GM06990 (cell line): ENCODE measurements around the gene TNN.

Experiments
- DNase-seq: peaks from one replicate; pipeline ENCODE4 v3.0.0-alpha.2; 2011; ENCODE audit not compliant: insufficient read length; ENCODE audit errors: extremely low read depth
- H3K27me3 ChIP-seq: replicated peaks from 2 replicates; pipeline ENCODE4 v1.6.0; 2011; ENCODE audit warnings: low read length; ENCODE audit not compliant: control insufficient read depth, insufficient read depth
- H3K36me3 ChIP-seq: 2 replicates; pipeline ENCODE4 v1.5.1; 2011; ENCODE audit warnings: low read length; ENCODE audit not compliant: control insufficient read depth, insufficient read depth
- H3K4me3 ChIP-seq: replicated peaks from 2 replicates; pipeline ENCODE4 v1.5.1; 2011; ENCODE audit warnings: low read depth, mild to moderate bottlenecking, control low read depth, low read length
- CTCF ChIP-seq: IDR thresholded peaks from 2 replicates; pipeline ENCODE4 v1.5.1; 2011; ENCODE audit warnings: low read length, control low read depth, mild to moderate bottlenecking, inconsistent platforms; ENCODE audit not compliant: insufficient read depth, poor library complexity, severe bottlenecking

The TNN gene

GRCh38 chr1:175124861-175125260, 57.2 kb downstream of the TNN start:
- Histone ChIP-seq H3K4me3 (no peak overlapping the region), H3K36me3 (no peaks in the 10 kb centered on the region), H3K27me3 (no peaks in the 10 kb centered on the region)
- no peak for DNase-seq
- no peak for TF ChIP-seq CTCF

GRCh38 chr1:175126347-175126746, 58.7 kb downstream of the TNN start:
- no peak overlapping the region for H3K4me3 ChIP-seq
- no peaks in the 10 kb centered on the region for H3K27me3 ChIP-seq
- DNase-seq: no peak
- H3K36me3 ChIP-seq: no peaks in the 10 kb centered on the region
- TF ChIP-seq CTCF: no peak

GRCh38 chr1:175127565-175127964, 59.9 kb downstream of the TNN start:
- no peak for DNase-seq

GRCh38 chr1:175128523-175128922, 60.9 kb downstream of the TNN start:
- TF ChIP-seq CTCF: no peak
- no peaks in the 10 kb centered on the region for H3K36me3 ChIP-seq
- no peaks in the 10 kb centered on the region for H3K27me3 ChIP-seq
- H3K4me3 ChIP-seq: no peak overlapping the region
- no peak for DNase-seq

More at GRCh38 chr1:175127565-175127964, 59.9 kb downstream of the TNN start:
- TF ChIP-seq CTCF: no peak
- Histone ChIP-seq H3K27me3 (no peaks in the 10 kb centered on the region), H3K4me3 (no peak overlapping the region), H3K36me3 (no peaks in the 10 kb centered on the region)

GRCh38 chr1:175129182-175129581, 61.5 kb downstream of the TNN start:
- no peak for TF ChIP-seq CTCF
- H3K36me3 ChIP-seq: no peaks in the 10 kb centered on the region
- no peak for DNase-seq
- no peaks in the 10 kb centered on the region for H3K27me3 ChIP-seq
- no peak overlapping the region for H3K4me3 ChIP-seq

- H3K36me3 ChIP-seq: no peaks in the 10 kb centered on the region
- no peak for TF ChIP-seq CTCF
- DNase-seq: no peak
- H3K27me3 ChIP-seq: no peaks in the 10 kb centered on the region
- H3K4me3 ChIP-seq: no peak overlapping the region
These were observed 62.0 kb downstream of the TNN start for GRCh38 chr1:175129644-175129996.
